Measurements from ENCODE around the gene NR2F2.

DNA sequence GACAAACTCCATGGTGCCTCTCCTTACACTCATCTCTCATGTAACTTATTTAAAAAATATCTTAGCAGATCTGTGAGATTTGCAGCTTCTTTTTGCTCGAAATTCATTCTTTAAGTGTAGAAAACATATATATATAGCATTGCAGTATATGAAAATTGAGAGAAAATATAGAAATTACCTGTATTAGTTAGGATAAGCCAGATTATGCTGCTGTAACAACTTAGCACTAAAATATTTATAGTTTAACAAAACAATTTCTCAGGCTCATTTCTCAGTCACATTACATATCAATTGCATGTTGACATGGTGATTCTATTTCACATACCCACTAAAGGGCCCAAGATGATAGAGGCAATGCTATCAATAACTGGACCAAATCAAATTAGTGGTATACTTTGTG, 54.7 kb downstream of the NR2F2 start:
- TF ChIP-seq EZH2 (IDR thresholded peaks at IDR 0.05; ENCODE audit: borderline replicate concordance, low read depth, low read length, severe bottlenecking): no peak
- TF ChIP-seq, protein P1, sequence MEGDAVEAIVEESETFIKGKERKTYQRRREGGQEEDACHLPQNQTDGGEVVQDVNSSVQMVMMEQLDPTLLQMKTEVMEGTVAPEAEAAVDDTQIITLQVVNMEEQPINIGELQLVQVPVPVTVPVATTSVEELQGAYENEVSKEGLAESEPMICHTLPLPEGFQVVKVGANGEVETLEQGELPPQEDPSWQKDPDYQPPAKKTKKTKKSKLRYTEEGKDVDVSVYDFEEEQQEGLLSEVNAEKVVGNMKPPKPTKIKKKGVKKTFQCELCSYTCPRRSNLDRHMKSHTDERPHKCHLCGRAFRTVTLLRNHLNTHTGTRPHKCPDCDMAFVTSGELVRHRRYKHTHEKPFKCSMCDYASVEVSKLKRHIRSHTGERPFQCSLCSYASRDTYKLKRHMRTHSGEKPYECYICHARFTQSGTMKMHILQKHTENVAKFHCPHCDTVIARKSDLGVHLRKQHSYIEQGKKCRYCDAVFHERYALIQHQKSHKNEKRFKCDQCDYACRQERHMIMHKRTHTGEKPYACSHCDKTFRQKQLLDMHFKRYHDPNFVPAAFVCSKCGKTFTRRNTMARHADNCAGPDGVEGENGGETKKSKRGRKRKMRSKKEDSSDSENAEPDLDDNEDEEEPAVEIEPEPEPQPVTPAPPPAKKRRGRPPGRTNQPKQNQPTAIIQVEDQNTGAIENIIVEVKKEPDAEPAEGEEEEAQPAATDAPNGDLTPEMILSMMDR (IDR thresholded peaks at IDR 0.05; ENCODE audit: borderline replicate concordance, extremely low read depth, low read length, poor library complexity, severe bottlenecking): no peak

All from DND-41 (cell line).